Ishikawa (cell line): ENCODE data around the gene TMEM266.

Experiments
- CEBPB ChIP-seq: IDR thresholded peaks from 2 replicates; pipeline ENCODE4 v1.6.1; 2012
- EGR1 ChIP-seq: IDR thresholded peaks from 2 replicates; pipeline ENCODE4 v1.6.1; 2012
- EP300 ChIP-seq: IDR thresholded peaks from 2 replicates; pipeline ENCODE4 v1.6.1; 2012; ENCODE audit warnings: borderline replicate concordance
- TAF1 ChIP-seq: IDR thresholded peaks from 2 replicates; pipeline ENCODE4 v1.6.1; 2012; ENCODE audit warnings: low read depth, mild to moderate bottlenecking
- TCF12 ChIP-seq: IDR thresholded peaks from 2 replicates; pipeline ENCODE4 v1.6.1; 2012; ENCODE audit warnings: low read depth
- TEAD4 ChIP-seq: IDR thresholded peaks from 2 replicates; pipeline ENCODE4 v1.6.1; 2012
- YY1 ChIP-seq: IDR thresholded peaks from 2 replicates; pipeline ENCODE4 v1.6.1; 2012; ENCODE audit warnings: low read depth
- TF ChIP-seq, protein P1 (sequence below): IDR thresholded peaks from 2 replicates; pipeline ENCODE4 v1.6.1; 2012
- TF ChIP-seq, protein P2 (sequence below): IDR thresholded peaks from 2 replicates; pipeline ENCODE4 v1.6.1; 2012; ENCODE audit warnings: low read depth, mild to moderate bottlenecking

DNA sequence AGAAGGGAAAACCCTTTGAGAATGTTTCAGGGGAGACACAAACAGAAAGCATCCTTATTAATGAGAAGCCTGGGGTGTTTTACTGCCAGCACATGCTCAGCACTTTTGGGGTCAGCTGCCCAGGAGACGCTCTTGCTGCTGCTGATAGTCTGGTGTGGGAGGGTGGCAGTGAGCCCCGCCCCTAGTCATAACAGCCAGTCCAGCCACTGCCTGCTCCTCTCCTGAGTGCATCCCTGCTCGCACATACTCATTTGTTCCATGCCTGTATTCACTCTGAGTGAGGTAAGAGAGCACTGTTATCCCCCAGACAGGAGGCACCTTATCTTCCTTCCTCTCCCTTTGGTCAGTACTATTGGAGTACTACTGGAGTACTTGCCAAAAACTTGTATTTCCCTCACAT lies 150.2 kb downstream of the TMEM266 start:
- TF ChIP-seq, protein P1, sequence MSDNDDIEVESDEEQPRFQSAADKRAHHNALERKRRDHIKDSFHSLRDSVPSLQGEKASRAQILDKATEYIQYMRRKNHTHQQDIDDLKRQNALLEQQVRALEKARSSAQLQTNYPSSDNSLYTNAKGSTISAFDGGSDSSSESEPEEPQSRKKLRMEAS, result no peak
- TF ChIP-seq CEBPB (no peak), TAF1 (no peak), TCF12 (no peak), TEAD4 (no peak), YY1 (no peak), EP300 (no peak), EGR1 (no peak)
- TF ChIP-seq, protein P2, sequence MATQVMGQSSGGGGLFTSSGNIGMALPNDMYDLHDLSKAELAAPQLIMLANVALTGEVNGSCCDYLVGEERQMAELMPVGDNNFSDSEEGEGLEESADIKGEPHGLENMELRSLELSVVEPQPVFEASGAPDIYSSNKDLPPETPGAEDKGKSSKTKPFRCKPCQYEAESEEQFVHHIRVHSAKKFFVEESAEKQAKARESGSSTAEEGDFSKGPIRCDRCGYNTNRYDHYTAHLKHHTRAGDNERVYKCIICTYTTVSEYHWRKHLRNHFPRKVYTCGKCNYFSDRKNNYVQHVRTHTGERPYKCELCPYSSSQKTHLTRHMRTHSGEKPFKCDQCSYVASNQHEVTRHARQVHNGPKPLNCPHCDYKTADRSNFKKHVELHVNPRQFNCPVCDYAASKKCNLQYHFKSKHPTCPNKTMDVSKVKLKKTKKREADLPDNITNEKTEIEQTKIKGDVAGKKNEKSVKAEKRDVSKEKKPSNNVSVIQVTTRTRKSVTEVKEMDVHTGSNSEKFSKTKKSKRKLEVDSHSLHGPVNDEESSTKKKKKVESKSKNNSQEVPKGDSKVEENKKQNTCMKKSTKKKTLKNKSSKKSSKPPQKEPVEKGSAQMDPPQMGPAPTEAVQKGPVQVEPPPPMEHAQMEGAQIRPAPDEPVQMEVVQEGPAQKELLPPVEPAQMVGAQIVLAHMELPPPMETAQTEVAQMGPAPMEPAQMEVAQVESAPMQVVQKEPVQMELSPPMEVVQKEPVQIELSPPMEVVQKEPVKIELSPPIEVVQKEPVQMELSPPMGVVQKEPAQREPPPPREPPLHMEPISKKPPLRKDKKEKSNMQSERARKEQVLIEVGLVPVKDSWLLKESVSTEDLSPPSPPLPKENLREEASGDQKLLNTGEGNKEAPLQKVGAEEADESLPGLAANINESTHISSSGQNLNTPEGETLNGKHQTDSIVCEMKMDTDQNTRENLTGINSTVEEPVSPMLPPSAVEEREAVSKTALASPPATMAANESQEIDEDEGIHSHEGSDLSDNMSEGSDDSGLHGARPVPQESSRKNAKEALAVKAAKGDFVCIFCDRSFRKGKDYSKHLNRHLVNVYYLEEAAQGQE, result no peak
